CD14-positive monocyte (primary cell): ENCODE data around the gene SEMA3A. TPM values are rescaled to one million over a fixed set of nuclear protein-coding genes. Genes with fewer than 3 reads are reported as not detected.

Experiments
- DNase-seq, 3 donors: peaks; one replicate each; pipeline ENCODE4 v3.0.0-alpha.2; 2011 to 2022
- H2AFZ ChIP-seq: 2 replicates; pipeline ENCODE4 v1.6.0; 2012; ENCODE audit warnings: mild to moderate bottlenecking, low read depth, low read length, inconsistent platforms; ENCODE audit not compliant: insufficient read depth, poor library complexity, severe bottlenecking
- H3K27ac ChIP-seq, 2 donors: 1 replicate in 1 of 2; 2 replicates in 1 of 2; pipeline ENCODE4 v1.5.1; 2012 to 2013; ENCODE audit warnings: low read length in 2 of 2, control low read depth in 1 of 2, inconsistent platforms in 1 of 2, low read depth in 1 of 2, mild to moderate bottlenecking in 1 of 2
- H3K27me3 ChIP-seq, 2 donors: one replicate each; pipeline versions ENCODE4 v1.6.0 to v1.6.1; 2011 to 2013; ENCODE audit warnings: low read length in 2 of 2; ENCODE audit not compliant: control insufficient read depth in 2 of 2, insufficient read depth in 2 of 2
- H3K36me3 ChIP-seq, 2 donors: replicated peaks in 1 of 2; 1 replicate in 1 of 2; 2 replicates in 1 of 2; pipeline versions ENCODE4 v1.5.1 to v1.6.1; 2012 to 2013; ENCODE audit warnings: low read length in 2 of 2, control low read depth in 1 of 2, inconsistent platforms in 1 of 2, mild to moderate bottlenecking in 1 of 2; ENCODE audit not compliant: insufficient read depth in 2 of 2, control insufficient read depth in 1 of 2
- H3K4me1 ChIP-seq, 2 donors: 1 replicate in 1 of 2; 2 replicates in 1 of 2; pipeline versions ENCODE4 v1.5.1 to v1.6.1; 2012 to 2013; ENCODE audit warnings: low read length in 2 of 2, control low read depth in 1 of 2, inconsistent platforms in 1 of 2, mild to moderate bottlenecking in 1 of 2, moderate library complexity in 1 of 2; ENCODE audit not compliant: insufficient read depth in 2 of 2, control insufficient read depth in 1 of 2
- H3K4me2 ChIP-seq: replicated peaks from 2 replicates; pipeline ENCODE3; 2012; ENCODE audit warnings: low read length, moderate library complexity, mild to moderate bottlenecking; ENCODE audit not compliant: poor library complexity, severe bottlenecking; ENCODE audit errors: extremely low read depth
- H3K4me3 ChIP-seq, 3 experiments: fragments of 200-600 bp in 1 of 3; sonication (generic) in 1 of 3; replicated peaks in 1 of 3; 1 replicate in 2 of 3; 2 replicates in 1 of 3; pipeline ENCODE4 v1.5.1; 2011 to 2013; ENCODE audit warnings: low read length in 3 of 3, mild to moderate bottlenecking in 3 of 3, control low read depth in 2 of 3, low read depth in 2 of 3, inconsistent platforms in 1 of 3, moderate library complexity in 1 of 3
- H3K79me2 ChIP-seq: 2 replicates; pipeline ENCODE4 v1.6.0; 2012; ENCODE audit warnings: mild to moderate bottlenecking, control low read depth, inconsistent platforms, low read length, moderate library complexity; ENCODE audit not compliant: insufficient read depth
- H3K9ac ChIP-seq: 2 replicates; pipeline ENCODE4 v1.6.0; 2017; ENCODE audit warnings: low read length, mild to moderate bottlenecking; ENCODE audit not compliant: insufficient read depth, poor library complexity, severe bottlenecking
- H3K9me3 ChIP-seq, 2 donors: replicated peaks in 1 of 2; 1 replicate in 1 of 2; 2 replicates in 1 of 2; pipeline versions ENCODE4 v1.5.1 to v1.6.1; 2012 to 2013; ENCODE audit warnings: low read length in 2 of 2, control low read depth in 1 of 2; ENCODE audit not compliant: control insufficient read depth in 1 of 2, insufficient read depth in 1 of 2
- H4K20me1 ChIP-seq: 2 replicates; pipeline ENCODE4 v1.6.0; 2012; ENCODE audit warnings: mild to moderate bottlenecking, low read length, control low read depth, moderate library complexity; ENCODE audit not compliant: insufficient read depth
- H3K27ac Mint-ChIP-seq, 7 donors: one replicate each; pipeline ENCODE4 v1.8.0; 2020; ENCODE audit warnings: mild to moderate bottlenecking in 7 of 7, mixed read lengths in 7 of 7, moderate library complexity in 6 of 7, inconsistent platforms in 2 of 7
- H3K27me3 Mint-ChIP-seq, 3 donors: one replicate each; pipeline ENCODE4 v1.8.0; 2021 to 2022; ENCODE audit warnings: low read depth in 3 of 3, mild to moderate bottlenecking in 3 of 3, mixed read lengths in 3 of 3, moderate library complexity in 3 of 3, inconsistent platforms in 1 of 3
- H3K36me3 Mint-ChIP-seq, 2 donors: one replicate each; pipeline ENCODE4 v1.8.0; 2020; ENCODE audit warnings: mixed read lengths in 2 of 2, inconsistent platforms in 1 of 2, mild to moderate bottlenecking in 1 of 2
- H3K4me1 Mint-ChIP-seq: one replicate; pipeline ENCODE4 v1.8.0; 2020; ENCODE audit warnings: mild to moderate bottlenecking, mixed read lengths
- H3K4me3 Mint-ChIP-seq, 2 donors: one replicate each; pipeline ENCODE4 v1.8.0; 2020; ENCODE audit warnings: mild to moderate bottlenecking in 2 of 2, mixed read lengths in 2 of 2, moderate library complexity in 1 of 2
- H3K9me3 Mint-ChIP-seq, 7 donors: one replicate each; pipeline ENCODE4 v1.8.0; 2020 to 2022; ENCODE audit warnings: mixed read lengths in 7 of 7, mild to moderate bottlenecking in 6 of 7, moderate library complexity in 6 of 7, inconsistent platforms in 2 of 7
- CTCF ChIP-seq: fragments of 200-600 bp; IDR thresholded peaks from one replicate; pipeline ENCODE4 v1.8.0; 2022; ENCODE audit warnings: antibody characterized with exemption, mild to moderate bottlenecking
- WGBS: methylation state at CpG from one replicate; pipeline ENCODE4 v1.1.5; 2013; ENCODE audit warnings: missing lambda C conversion rate; ENCODE audit not compliant: insufficient coverage; 5-methylcytosine and 5-hydroxymethylcytosine counted together
- intact Hi-C, 2 donors: fragments of 100-400 bp; cut with micrococcal nuclease; formaldehyde crosslinking; loops; one replicate each; pipeline versions ENCODE4 v1.15.0 to v1.15.1; 2023
- polyA plus RNA-seq, 3 donors: library from polyadenylated mRNA; depleted of rRNA in 1 of 3; unstranded in 2 of 3; stranded (reverse) in 1 of 3; fragments of 300-500 nt in 2 of 3; fragments of >200 nt in 1 of 3; fragmentation: Illumina TruSeq in 2 of 3; gene quantifications; 1 replicate in 2 of 3; 2 replicates in 1 of 3; pipeline ENCODE4 v1.2.3, GENCODE V29; 2012 to 2021

Gene SEMA3A
- polyA plus RNA-seq, 3 donors = 0.03 TPM; not detected in 2

GRCh38 chr7:84013616-84014240 lies 180.9 kb downstream of the SEMA3A start:
- Histone ChIP-seq H3K4me1 (no peaks in the 10 kb centered on the region), H3K36me3 (no peaks in the 10 kb centered on the region), H3K4me2 (no peak overlapping the region), H3K9ac (no peak overlapping the region), H3K27me3 (no peaks in the 10 kb centered on the region), H3K4me3 (no peak overlapping the region), H3K79me2 (no peaks in the 10 kb centered on the region), H3K9me3 (no peaks in the 10 kb centered on the region), H3K27ac (no peak overlapping the region), H2AFZ (no peak overlapping the region), H4K20me1 (no peaks in the 10 kb centered on the region)
- H3K36me3 Mint-ChIP-seq = no peaks in the 10 kb centered on the region
- no peak overlapping the region for H3K27ac Mint-ChIP-seq
- H3K27me3 Mint-ChIP-seq = no peaks in the 10 kb centered on the region
- no peak for TF ChIP-seq CTCF
- H3K9me3 Mint-ChIP-seq = peaks cover 0 to 2% (median 0%) of the 10 kb centered on the region in 7 donors
- 80% methylated on average over 2 of the region's 6 CpGs for WGBS
- intact Hi-C loops = no loop called here
- DNase-seq = no peak
- no peaks in the 10 kb centered on the region for H3K4me1 Mint-ChIP-seq
- no peak overlapping the region for H3K4me3 Mint-ChIP-seq

DNA sequence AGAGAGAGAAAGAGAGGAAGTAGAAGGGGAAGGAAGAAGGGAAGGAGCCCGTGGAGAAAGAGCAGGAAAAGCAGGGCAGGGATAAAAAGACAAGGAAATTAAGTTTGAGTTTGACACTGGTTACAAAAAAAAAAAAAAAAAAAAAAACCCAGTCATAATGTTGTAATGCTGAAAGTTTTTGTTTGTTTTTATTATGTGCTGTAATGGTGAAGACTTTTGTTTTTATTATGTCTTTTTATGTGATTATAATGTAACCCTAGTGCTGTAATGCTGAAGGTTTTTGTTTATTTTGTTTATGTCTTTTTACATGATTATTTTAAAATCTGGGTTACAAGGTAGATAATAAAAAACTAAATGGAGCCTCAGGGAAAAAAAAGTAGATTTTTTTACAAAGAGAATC lies 184.8 kb downstream of the SEMA3A start:
- Histone ChIP-seq H3K4me2 (no peak overlapping the region), H3K9ac (no peak overlapping the region), H3K27ac (no peak overlapping the region), H4K20me1 (no peaks in the 10 kb centered on the region), H3K9me3 (no peaks in the 10 kb centered on the region), H3K4me3 (no peak overlapping the region), H3K27me3 (no peaks in the 10 kb centered on the region), H2AFZ (no peak overlapping the region), H3K79me2 (no peaks in the 10 kb centered on the region), H3K36me3 (no peaks in the 10 kb centered on the region), H3K4me1 (no peaks in the 10 kb centered on the region)
- intact Hi-C loops = no loop called here
- Mint-ChIP-seq H3K4me1 (no peaks in the 10 kb centered on the region), H3K36me3 (no peaks in the 10 kb centered on the region), H3K27ac (no peak overlapping the region), H3K27me3 (no peaks in the 10 kb centered on the region), H3K4me3 (no peak overlapping the region), H3K9me3 (peaks cover 0 to 2% (median 0%) of the 10 kb centered on the region in 7 donors)
- no CpG with 5 or more reads among the region's 1 CpG for WGBS
- no peak for DNase-seq
- TF ChIP-seq CTCF = no peak
